HG03139 (cell line): ENCODE data around the gene POLR1F.
"Not testable (repeated sequence)": the region's sequence is repeated elsewhere in the genome, so short reads cannot be mapped to it uniquely, and the experiment has no call there.

Experiments
- ATAC-seq: cut with Tn5 transposase; IDR thresholded peaks from one replicate; pipeline ENCODE4 v1.9.1; 2021; ENCODE audit not compliant: unreplicated experiment

Gene POLR1F

GRCh38 chr7:19708397-19709248 lies at the start of gene POLR1F:
Gene POLR1F (minus strand): TSS chr7:19709037. CDS start chr7:19709016, 21 bp downstream.
- peak; percentile 98 for ATAC-seq

- no peak for ATAC-seq
These were observed 45.8 kb upstream of the POLR1F start for GRCh38 chr7:19754521-19755116.

DNA sequence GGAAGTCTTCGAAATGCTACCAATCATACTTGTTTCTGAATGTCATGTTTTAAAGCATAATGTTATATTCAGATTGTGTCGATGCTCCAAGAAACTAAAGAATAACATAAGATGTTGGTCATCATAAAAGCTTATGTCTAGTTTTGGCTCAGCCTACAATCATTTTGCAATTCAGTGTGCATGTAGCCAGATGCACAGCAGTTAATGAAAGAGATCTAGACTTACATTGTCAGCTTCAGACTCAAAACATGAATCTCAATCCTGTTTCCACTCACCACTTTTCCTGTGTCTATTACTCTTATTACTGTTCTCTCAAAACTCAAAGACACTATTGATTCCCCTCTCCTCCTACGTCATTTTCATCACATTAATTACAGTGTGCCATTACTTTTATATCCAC lies 43.2 kb upstream of the POLR1F start:
- ATAC-seq, result no peak

GRCh38 chr7:19749658-19750057 lies 40.8 kb upstream of the POLR1F start:
- ATAC-seq, result no peak

DNA sequence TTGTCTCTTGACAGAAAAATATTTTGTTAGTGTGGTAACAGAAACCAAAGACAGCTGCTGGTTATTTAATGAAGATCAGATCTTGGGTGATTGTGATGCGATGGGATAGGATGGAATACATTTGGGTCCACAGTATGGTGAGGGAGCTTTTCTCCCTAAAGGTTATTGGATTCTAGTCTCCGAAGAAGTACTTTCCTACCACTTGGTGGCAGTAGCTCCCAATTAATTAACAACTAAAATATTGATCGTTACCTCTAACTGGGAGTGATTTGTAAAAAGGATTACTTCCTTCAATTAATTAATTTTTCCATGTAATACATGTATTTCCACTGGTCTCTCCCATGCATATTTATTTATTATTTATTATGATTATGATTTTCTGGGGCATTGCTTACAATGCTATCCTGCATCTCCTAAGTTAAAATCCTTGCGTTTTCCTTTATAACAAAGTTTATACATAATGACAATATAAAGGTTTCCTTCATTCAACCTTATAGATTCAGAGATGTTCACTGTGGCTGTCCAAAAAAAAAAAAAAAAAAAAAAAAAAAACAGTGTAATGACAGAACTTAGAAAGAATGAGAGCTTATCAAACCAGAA lies 39.0 kb upstream of the POLR1F start:
- ATAC-seq, result no peak

- ATAC-seq, result no peak
These were observed 35.2 kb upstream of the POLR1F start for GRCh38 chr7:19744075-19744474.

DNA sequence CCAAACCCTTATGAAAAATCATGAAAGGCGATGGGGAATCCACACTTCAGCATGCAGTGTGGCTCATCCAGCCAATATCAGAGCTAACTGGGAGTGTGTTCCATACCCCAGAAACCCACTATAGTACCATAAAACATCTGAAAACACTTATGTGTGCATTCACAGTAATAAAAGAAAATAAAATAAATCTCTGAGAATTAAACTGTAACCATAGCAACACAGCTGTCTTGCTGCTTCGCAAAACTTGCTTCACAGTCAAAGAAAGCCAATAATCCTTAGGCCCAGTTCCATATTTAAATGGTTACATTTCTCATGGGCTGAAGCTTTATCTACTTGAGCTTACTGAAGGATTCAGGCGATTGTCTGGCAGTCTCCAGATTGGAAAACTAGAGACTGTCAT lies 19.9 kb upstream of the POLR1F start:
- no peak for ATAC-seq

DNA sequence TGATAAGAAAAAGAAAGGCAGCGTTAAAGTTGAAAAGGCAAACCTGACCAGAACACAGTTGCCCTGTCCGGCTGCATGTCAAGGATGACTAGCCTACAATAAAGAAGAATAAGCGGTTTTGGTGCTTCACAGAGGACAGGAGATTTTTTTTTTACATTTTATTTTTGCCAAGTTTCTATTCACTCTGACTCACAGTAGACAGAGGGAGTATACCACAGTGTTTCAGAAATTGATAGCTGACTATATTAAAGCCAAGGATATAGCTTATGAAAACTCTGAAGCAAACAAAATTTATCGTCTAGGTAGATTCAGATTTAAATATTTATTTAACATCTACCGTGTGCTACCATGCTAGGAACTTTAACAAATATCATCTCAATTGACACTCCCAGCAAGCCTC lies 16.9 kb upstream of the POLR1F start:
- no peak for ATAC-seq

- no peak for ATAC-seq
These were observed 6.7 kb upstream of the POLR1F start for GRCh38 chr7:19715499-19715898.

- ATAC-seq, result no peak
These were observed 4.8 kb upstream of the POLR1F start for GRCh38 chr7:19713676-19714075.

GRCh38 chr7:19709249-19709578 lies 377 bp upstream of the POLR1F start:
- ATAC-seq, result peak; percentile 1

DNA sequence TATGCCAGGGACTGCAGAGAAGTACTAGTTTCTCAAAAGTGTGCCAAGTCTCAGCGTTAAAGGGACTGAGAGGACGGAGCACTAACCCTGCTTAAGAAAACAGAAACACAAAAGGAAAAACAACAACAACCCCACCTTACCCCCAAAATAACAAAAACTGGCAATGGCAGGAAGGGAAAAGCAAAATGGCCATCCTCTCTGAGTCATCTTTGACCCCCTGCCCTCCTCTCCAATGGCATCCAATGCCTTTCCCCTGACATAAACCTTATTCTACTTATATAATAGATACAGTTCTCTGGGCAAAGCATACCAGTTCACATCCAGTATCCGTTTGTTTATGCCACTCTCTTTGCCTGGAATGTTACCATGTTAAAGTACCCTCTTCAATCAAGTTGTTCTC lies 1.6 kb downstream of the POLR1F start:
- ATAC-seq, result no peak

- ATAC-seq, result no peak
These were observed 3.2 kb downstream of the POLR1F start for GRCh38 chr7:19705663-19706062.

DNA sequence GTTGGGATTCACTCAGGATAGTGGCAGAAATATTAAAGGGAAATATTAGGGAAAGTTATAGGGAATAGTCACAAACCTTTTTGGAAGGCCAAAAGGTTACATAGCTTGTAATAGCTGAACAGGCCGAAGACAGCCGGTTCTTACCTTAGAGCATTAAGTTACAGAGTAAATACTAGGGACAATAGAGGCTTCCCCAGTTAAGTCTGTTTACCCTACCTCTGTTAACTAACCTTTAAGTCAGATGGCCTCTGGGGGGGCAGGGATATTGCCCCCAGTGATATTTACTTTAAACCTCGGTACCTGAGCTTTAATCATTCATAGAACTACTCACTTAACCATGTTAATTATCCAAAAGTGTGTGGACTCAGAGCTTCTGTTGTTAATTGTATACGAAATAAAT lies 7.4 kb downstream of the POLR1F start:
- ATAC-seq, result no peak

GRCh38 chr7:19700936-19701335 lies 7.9 kb downstream of the POLR1F start:
- ATAC-seq, result no peak

- ATAC-seq, result no peak
These were observed 10.5 kb downstream of the POLR1F start for GRCh38 chr7:19698331-19698730.

DNA sequence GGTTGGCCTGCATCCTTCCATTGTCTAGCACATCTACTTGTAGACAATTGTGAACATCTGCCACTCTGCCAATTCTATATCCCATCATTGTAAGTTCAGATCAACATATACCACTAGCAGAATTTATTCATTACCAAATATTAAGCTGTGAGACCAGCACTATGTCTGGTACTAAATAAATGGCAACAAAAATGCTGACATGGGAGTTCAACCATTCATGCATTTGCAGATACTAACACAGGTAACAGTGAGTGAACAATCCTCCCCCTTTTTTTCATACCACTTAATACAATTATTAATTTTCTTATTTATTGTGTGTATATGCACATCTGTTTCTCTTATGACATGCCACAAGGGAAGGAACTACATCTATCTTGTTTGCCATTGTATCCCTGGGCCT lies 11.9 kb downstream of the POLR1F start:
- ATAC-seq, result no peak

GRCh38 chr7:19692111-19692828 lies 16.6 kb downstream of the POLR1F start:
- no peak for ATAC-seq

GRCh38 chr7:19690736-19691135 lies 18.1 kb downstream of the POLR1F start:
- no peak for ATAC-seq

GRCh38 chr7:19689130-19689529 lies 19.7 kb downstream of the POLR1F start:
- not testable (repeated sequence) for ATAC-seq

DNA sequence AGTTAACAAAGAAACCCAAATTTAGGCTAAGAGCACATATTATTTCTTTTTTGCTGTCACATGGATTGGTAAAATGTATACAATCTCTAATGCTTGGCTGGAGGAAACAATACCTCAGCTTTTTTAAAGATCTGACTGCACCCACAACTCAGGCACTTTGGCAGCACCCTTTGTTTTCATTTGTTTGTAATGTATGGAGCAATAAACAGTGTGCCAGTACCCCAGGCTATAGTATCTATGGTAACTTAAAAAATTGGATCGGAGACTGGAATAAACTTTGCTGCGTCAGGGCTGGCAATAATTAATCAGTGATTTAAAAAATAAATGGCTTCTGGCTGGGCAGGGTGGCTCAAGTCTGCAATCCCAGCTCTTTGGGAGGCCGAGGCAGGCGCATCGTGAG lies 27.2 kb downstream of the POLR1F start:
- no peak for ATAC-seq

DNA sequence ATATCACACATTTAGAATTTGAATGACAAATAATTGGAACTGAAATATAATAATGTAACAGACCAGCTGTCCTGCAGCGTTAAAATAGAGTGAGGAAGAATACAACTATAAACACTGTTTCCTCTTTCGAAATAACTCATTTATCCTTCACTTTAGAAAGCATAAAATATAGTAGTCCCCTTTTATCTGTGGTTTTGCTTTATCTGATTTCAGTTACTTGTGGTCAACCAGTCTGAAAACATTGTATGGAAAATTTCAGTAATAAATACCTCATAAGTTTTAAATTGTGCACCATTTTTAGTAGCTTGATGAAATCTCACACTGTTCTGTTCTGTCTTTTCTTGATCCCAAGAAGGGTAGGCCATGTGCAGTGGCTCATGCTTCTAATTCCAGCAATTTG lies 31.7 kb downstream of the POLR1F start:
- ATAC-seq, result peak; percentile 75
